ENCODE measurements around the gene SIGLEC12.

SIGLEC12 gene

DNA sequence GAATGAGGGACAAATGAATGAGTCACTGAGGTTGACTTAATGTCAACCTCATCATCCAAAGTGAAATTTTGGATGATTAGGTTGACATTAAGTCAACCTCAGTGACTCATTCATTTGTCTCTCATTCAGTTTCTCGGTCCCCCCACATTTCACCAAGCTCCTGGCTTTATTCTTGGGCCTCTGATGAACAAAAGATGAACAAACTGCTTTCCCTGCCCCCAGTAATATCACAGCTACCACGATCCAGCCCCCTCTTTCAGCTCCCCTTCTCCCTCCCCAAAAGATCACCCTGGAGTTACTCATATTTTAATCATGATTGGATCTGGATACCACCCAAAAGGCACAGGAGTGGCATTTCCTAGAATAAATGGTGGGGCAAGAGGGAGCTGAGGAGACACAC is 12.5 kb downstream of the SIGLEC12 start:
- intact Hi-C loops (cut with DNase I; ENCODE audit: low total_unique reads): no loop called here
- no peak overlapping the region for H3K27ac ChIP-seq
- H3K4me3 ChIP-seq: no peak overlapping the region

GRCh38 chr19:51488491-51488890 is 13.1 kb downstream of the SIGLEC12 start:
- DNase-seq: no peak
- peaks cover 0 to 4% of the 10 kb centered on the region in 2 donors for H3K27me3 ChIP-seq
- H3K27ac ChIP-seq: no peak overlapping the region
- H3K4me1 ChIP-seq: no peaks in the 10 kb centered on the region
- intact Hi-C loops (cut with DNase I; ENCODE audit: low total_unique reads): no loop called here
- H3K4me3 ChIP-seq: no peak overlapping the region
- TF ChIP-seq, protein P1, sequence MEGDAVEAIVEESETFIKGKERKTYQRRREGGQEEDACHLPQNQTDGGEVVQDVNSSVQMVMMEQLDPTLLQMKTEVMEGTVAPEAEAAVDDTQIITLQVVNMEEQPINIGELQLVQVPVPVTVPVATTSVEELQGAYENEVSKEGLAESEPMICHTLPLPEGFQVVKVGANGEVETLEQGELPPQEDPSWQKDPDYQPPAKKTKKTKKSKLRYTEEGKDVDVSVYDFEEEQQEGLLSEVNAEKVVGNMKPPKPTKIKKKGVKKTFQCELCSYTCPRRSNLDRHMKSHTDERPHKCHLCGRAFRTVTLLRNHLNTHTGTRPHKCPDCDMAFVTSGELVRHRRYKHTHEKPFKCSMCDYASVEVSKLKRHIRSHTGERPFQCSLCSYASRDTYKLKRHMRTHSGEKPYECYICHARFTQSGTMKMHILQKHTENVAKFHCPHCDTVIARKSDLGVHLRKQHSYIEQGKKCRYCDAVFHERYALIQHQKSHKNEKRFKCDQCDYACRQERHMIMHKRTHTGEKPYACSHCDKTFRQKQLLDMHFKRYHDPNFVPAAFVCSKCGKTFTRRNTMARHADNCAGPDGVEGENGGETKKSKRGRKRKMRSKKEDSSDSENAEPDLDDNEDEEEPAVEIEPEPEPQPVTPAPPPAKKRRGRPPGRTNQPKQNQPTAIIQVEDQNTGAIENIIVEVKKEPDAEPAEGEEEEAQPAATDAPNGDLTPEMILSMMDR (IDR thresholded peaks at IDR 0.05): no peak
- H3K36me3 ChIP-seq: no peaks in the 10 kb centered on the region
- no peaks in the 10 kb centered on the region for H3K9me3 ChIP-seq

More for the DNA sequence above, 12.5 kb downstream of the SIGLEC12 start:
- H3K27me3 ChIP-seq: peaks cover 0 to 2% of the 10 kb centered on the region in 2 donors
- no peaks in the 10 kb centered on the region for H3K36me3 ChIP-seq
- no peaks in the 10 kb centered on the region for H3K4me1 ChIP-seq
- DNase-seq: no peak
- no peaks in the 10 kb centered on the region for H3K9me3 ChIP-seq
- TF ChIP-seq, protein P1 (IDR thresholded peaks at IDR 0.05): no peak

- intact Hi-C loops (cut with DNase I; ENCODE audit: low total_unique reads): no loop called here
- TF ChIP-seq, protein P1 (IDR thresholded peaks at IDR 0.05): no peak
- Histone ChIP-seq H3K4me1 (no peaks in the 10 kb centered on the region), H3K9me3 (no peaks in the 10 kb centered on the region), H3K4me3 (no peak overlapping the region), H3K27ac (no peak overlapping the region), H3K36me3 (no peaks in the 10 kb centered on the region), H3K27me3 (peaks cover 0 to 6% of the 10 kb centered on the region in 2 donors)
- no peak for DNase-seq
Measured at GRCh38 chr19:51485960-51486660, 15.5 kb downstream of the SIGLEC12 start.

GRCh38 chr19:51480590-51480989 is 21.0 kb downstream of the SIGLEC12 start:
- intact Hi-C loops (cut with DNase I; ENCODE audit: low total_unique reads): no loop called here
- Histone ChIP-seq H3K4me1 (no peaks in the 10 kb centered on the region), H3K4me3 (no peak overlapping the region), H3K36me3 (no peaks in the 10 kb centered on the region), H3K27me3 (peaks cover 0 to 26% of the 10 kb centered on the region in 2 donors), H3K9me3 (no peaks in the 10 kb centered on the region), H3K27ac (no peak overlapping the region)
- TF ChIP-seq, protein P1 (IDR thresholded peaks at IDR 0.05): no peak
- DNase-seq: no peak

GRCh38 chr19:51479531-51480331 is 21.9 kb downstream of the SIGLEC12 start:
- Histone ChIP-seq H3K27ac (no peak overlapping the region), H3K9me3 (no peaks in the 10 kb centered on the region), H3K4me1 (no peaks in the 10 kb centered on the region), H3K27me3 (peaks cover 0 to 27% of the 10 kb centered on the region in 2 donors), H3K4me3 (no peak overlapping the region), H3K36me3 (no peaks in the 10 kb centered on the region)
- DNase-seq: no peak
- TF ChIP-seq, protein P1 (IDR thresholded peaks at IDR 0.05): no peak
- intact Hi-C loops (cut with DNase I; ENCODE audit: low total_unique reads): loop anchor here (10.0 kb wide), 2 partner anchors 175 to 295 kb away; no protein-coding TSS in a partner anchor
